BE2C (cell line): ENCODE data around the gene OAS2.

Source experiments
- DNase-seq: peaks from one replicate; pipeline ENCODE4 v3.0.0-alpha.2; 2020
- H3K27me3 ChIP-seq: fragments of 250-450 bp; sonication (Bioruptor Pico); 2 replicates; pipeline ENCODE4 v1.5.1; 2020; ENCODE audit warnings: mild to moderate bottlenecking
- H3K36me3 ChIP-seq: fragments of 250-450 bp; sonication (Bioruptor Pico); 2 replicates; pipeline ENCODE4 v1.5.1; 2020; ENCODE audit warnings: mild to moderate bottlenecking
- H3K4me1 ChIP-seq: fragments of 250-450 bp; sonication (Bioruptor Pico); 2 replicates; pipeline ENCODE4 v1.5.1; 2020
- H3K4me3 ChIP-seq: 2 replicates; pipeline ENCODE4 v1.5.1; 2011; ENCODE audit warnings: low read depth, low read length
- H3K9me3 ChIP-seq: fragments of 250-450 bp; sonication (Bioruptor Pico); 2 replicates; pipeline ENCODE4 v1.5.1; 2020
- CTCF ChIP-seq: IDR thresholded peaks from 2 replicates; pipeline ENCODE4 v1.5.1; 2012; ENCODE audit warnings: mild to moderate bottlenecking, low read depth, low read length

OAS2 gene

GRCh38 chr12:112973011-112973735 lies 5.1 kb upstream of the OAS2 start:
- Histone ChIP-seq H3K4me1 (peaks cover 16% of the 10 kb centered on the region), H3K27me3 (no peaks in the 10 kb centered on the region), H3K4me3 (no peak overlapping the region), H3K36me3 (peaks cover 15% of the 10 kb centered on the region), H3K9me3 (no peaks in the 10 kb centered on the region)
- DNase-seq, result no peak
- no peak for TF ChIP-seq CTCF

- Histone ChIP-seq H3K27me3 (no peaks in the 10 kb centered on the region), H3K36me3 (peaks cover 11% of the 10 kb centered on the region), H3K4me3 (no peak overlapping the region), H3K4me1 (peaks cover 16% of the 10 kb centered on the region), H3K9me3 (no peaks in the 10 kb centered on the region)
- no peak for TF ChIP-seq CTCF
- DNase-seq, result peak; percentile 37
These were observed 4.5 kb upstream of the OAS2 start for GRCh38 chr12:112973818-112974231.

GRCh38 chr12:112974904-112975303 lies 3.4 kb upstream of the OAS2 start:
- no peak for DNase-seq
- H3K9me3 ChIP-seq, result no peaks in the 10 kb centered on the region
- H3K27me3 ChIP-seq, result no peaks in the 10 kb centered on the region
- peaks cover 6% of the 10 kb centered on the region for H3K36me3 ChIP-seq
- no peak overlapping the region for H3K4me3 ChIP-seq
- peaks cover 16% of the 10 kb centered on the region for H3K4me1 ChIP-seq
- no peak for TF ChIP-seq CTCF

DNA sequence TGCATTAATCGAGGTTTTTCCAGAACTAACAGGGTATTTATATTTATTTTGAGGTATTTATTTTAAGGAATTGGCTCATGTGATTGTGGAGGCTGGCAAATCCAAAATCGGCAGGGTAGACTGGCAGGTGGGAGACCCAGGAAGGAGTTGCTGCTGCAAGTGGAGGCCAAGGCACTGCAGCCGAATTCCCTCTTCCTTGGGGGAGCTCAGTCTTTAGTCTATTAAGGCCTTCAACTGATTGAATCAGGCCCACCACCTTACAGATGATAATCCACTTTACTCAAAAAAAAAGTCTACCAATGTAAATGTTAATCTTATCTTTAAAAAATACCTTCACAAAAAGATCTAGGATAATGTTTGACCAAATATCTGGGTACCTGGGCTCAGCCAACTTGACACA lies 1.2 kb upstream of the OAS2 start:
- no peaks in the 10 kb centered on the region for H3K27me3 ChIP-seq
- H3K4me3 ChIP-seq, result no peak overlapping the region
- H3K36me3 ChIP-seq, result no peaks in the 10 kb centered on the region
- TF ChIP-seq CTCF, result no peak
- no peaks in the 10 kb centered on the region for H3K9me3 ChIP-seq
- no peak for DNase-seq
- peaks cover 10% of the 10 kb centered on the region for H3K4me1 ChIP-seq

- no peak for DNase-seq
- no peak for TF ChIP-seq CTCF
- H3K36me3 ChIP-seq, result no peaks in the 10 kb centered on the region
- no peaks in the 10 kb centered on the region for H3K27me3 ChIP-seq
- H3K4me1 ChIP-seq, result peaks cover 10% of the 10 kb centered on the region
- no peak overlapping the region for H3K4me3 ChIP-seq
- H3K9me3 ChIP-seq, result no peaks in the 10 kb centered on the region
These were observed 678 bp upstream of the OAS2 start for GRCh38 chr12:112977641-112978040.

- Histone ChIP-seq H3K27me3 (no peaks in the 10 kb centered on the region), H3K4me3 (no peak overlapping the region), H3K9me3 (no peaks in the 10 kb centered on the region), H3K4me1 (peaks cover 3% of the 10 kb centered on the region; the same call in 1 of the 2 replicates), H3K36me3 (no peaks in the 10 kb centered on the region)
- no peak for DNase-seq
- no peak for TF ChIP-seq CTCF
These were observed 842 bp downstream of the OAS2 start for GRCh38 chr12:112979041-112979680.
